COR-L47 (cell line): ENCODE measurements around the gene FGF8.
"Not testable (repeated sequence)": the region's sequence is repeated elsewhere in the genome, so short reads cannot be mapped to it uniquely, and the experiment has no call there.

Source experiments
- DNase-seq: peaks from one replicate; lab custom pipeline; 2025; lab: John Stamatoyannopoulos, UW

FGF8 gene, protein sequence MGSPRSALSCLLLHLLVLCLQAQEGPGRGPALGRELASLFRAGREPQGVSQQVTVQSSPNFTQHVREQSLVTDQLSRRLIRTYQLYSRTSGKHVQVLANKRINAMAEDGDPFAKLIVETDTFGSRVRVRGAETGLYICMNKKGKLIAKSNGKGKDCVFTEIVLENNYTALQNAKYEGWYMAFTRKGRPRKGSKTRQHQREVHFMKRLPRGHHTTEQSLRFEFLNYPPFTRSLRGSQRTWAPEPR

DNA sequence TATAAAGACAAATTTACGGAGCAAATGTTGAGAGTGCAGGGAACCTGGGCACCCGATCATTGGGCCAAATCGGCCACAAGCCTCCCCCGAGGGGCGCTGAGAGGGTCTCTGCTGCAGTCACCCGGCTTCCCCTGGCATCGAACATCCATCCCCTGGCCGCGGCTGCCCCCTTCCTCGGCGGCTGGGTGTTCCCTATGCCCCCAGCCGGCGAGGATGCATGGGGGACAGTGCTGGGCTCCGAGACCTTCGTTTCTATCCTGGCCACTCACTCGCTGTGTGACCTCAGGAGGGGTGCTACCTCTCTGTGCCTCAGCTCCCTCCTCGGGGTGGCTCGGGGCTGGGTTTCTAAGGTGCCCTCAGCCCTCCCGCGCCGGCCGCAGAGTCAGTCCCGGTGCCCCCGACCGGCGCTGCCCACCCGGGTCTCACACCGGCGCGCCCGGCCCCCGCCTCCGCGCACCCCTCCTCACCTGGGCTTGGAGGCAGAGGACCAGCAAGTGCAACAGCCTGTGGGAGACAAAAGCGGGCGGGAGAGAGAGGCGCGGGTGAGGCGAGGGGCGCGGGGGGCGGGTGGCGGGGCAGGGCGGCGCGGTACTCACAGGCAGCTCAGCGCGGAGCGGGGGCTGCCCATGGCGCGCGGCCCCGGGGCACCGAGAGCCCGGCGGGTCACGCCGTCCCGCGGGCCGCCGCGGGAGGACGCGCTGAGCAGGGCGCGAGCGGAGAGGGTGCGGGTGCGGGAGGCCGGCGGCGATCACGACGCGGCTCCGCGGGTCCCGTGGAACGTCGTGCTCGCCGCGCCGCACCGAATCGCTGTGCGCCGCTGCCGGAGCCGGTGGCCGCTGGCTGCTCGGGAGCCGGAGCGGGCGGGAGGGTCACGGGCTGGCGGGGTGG lies at the start of gene FGF8:
TSS of gene FGF8 (minus strand) at position 842 of the 888 bp plus-strand sequence. CDS start at position 628, 214 bp downstream.
- no peak for DNase-seq

DNA sequence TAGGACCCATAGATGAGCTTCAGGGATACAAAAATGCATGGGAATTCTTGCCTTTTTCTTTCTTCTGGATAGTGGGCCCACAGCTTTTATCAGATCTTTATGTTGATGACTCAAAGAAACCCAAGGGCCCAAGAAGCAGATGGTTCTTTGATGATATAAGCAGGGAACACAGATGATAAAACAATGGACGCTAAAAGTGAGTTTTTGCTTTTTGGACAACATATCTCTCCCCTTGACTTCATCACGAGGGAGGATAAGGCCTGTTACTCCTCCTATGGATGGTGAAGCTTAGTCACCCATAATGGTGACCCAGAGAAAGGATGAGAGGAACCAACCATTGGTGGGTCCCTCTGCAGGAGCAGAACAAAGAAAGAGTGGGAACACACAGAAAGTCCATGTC lies 48.8 kb upstream of the FGF8 start:
- no peak for DNase-seq

DNA sequence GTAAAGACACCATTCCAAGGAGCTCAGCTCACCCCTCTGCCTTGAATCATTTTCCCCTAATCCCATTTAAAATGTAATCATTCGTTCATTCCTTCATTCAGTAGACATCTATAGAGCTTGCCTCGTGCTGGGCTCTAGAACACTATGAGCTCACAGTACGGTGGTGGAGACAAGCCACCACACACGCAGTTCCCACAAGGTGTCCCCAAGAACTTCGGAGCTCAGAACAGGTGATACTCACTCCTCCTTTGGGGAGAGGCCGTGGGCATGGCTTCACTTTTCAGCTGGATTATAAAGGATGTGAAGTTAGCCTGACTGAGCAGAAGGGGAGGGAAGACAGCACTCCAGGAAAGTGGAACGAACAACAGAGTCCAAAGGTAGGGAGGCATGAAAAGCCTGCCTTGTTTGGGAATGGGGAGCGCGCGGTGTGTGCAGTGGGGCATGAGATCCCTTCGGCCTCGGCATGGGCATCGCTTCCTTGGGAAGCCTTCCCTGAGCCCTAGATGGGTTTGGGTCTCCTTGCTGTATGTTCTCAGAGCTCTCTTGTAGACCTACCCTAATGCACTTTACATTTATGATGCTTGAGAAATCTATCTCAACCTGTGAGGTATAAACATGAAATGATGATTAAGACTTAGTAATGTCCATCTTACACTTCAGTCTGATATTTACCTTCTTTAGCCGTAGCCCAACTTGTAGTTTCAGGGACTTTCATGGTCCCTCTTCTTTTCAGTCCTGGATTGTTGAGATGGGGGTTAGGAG lies 43.1 kb upstream of the FGF8 start:
- DNase-seq, result peak; percentile 45

DNA sequence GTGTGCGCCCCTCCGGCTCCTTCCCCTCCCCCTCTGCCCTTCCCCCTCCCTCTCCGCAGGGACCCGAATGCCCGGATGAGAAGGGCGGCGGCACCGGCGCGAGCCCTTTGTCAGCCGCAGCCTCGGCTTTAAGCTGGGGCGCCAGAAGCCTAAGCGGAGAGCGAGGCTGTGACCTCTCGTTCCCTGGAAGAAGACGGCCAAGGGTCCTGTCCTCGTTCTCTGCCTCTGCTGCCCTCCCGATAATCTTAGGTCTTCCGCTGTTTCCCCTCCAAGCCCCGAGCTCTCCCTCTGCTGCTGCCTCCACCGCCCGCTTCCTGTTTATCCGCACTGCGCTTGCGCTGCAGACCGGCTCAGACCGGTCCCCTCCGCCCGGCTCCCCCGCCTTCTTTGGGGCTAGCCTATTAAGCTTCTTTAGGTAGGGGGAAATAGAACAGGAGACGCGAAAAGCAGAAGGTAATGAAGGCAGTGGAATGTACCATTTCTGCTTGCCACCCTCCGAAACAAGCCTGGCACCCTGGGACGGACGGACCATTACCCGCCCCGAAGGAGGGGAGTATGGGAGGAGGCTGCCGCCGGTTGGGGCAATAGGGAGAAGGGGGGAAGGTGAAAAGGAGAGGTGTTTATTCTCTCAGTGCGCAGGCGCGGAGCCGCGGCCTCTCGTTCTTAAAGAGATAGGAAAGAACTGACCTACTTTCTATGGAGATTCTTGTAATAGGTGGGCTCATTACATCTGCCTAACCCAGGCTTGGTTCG lies 42.4 kb upstream of the FGF8 start, which contains the start of gene OGA:
TSS of gene OGA (minus strand) at position 326 of the 753 bp plus-strand sequence. CDS start 422 bp downstream, outside the sequence.
- DNase-seq, result peak; percentile 91

DNA sequence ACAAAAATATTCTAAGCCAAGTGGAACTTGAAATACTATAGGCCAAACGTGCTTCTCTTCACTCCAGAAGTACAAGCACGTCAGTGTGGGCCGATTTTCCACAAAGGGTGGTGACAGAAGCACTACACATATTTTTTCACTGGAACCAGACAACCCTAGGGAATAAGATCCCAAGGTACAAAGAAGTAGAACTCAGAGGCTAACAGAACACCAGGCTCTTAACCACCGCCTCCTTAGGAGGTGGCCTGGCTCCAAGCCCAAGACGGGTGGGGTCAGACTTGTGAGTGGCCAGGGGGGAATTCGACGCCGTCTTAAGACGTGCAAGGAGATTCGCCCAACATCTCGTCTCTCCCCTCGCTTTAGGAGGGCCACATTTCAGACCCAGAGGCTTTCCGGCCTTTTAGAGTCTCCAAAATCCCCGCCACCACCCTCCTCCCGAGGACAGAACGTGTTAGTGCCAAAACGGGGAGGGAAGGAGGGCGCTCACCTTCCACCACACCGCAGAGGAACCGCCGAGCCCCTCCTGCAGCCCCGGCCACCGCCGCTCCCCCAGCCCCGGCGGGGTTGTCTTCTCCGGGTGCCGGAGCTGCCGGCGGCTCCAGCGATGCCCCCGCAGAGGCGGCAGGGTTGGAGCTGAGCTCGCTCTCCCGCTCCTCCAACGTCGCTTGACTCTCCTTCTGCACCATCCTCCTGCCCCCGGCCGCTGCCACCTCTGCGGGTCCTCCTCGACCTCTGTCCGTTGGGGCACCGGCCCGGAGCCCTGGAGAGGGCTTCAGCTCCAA lies 41.6 kb upstream of the FGF8 start:
- DNase-seq, result no peak

DNA sequence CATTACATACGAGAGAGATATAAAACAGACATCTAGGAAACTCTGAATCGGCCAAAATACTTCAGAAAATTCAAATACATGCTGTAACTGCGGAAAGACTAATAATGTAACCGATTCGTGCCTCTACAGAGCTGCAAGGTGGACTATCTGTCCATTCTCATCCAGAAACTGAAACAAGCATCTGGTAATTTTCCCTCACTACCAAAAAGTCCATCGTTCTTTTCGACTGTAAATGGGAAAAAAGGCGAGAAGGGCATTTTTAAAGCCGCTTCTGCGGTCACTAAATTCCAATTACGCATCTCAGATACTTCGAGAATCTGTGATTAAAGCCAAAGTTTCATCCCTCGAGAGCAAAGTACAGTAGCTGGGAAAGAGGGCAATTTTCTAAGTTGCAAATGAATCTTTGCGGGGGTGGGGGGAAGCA lies 41.0 kb upstream of the FGF8 start:
- DNase-seq, result no peak

DNA sequence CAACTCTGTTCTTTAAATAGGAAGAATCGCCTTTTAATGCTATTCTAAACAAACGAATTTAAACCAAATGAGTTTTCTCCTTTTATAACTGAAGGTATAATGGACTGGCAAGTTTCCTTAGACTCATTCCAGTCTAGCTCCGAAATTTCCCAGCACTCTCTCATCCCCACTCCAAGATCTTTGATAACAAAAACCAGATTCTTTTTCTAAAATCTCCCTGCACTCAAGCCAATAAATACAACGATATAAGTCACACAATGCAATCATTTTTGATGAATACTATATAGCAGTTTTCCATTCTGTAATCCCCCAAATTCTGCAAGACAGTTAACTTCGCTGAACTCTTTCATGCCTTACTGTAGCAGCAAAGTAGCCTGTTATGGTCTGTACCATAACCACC lies 40.5 kb upstream of the FGF8 start:
- no peak for DNase-seq

DNA sequence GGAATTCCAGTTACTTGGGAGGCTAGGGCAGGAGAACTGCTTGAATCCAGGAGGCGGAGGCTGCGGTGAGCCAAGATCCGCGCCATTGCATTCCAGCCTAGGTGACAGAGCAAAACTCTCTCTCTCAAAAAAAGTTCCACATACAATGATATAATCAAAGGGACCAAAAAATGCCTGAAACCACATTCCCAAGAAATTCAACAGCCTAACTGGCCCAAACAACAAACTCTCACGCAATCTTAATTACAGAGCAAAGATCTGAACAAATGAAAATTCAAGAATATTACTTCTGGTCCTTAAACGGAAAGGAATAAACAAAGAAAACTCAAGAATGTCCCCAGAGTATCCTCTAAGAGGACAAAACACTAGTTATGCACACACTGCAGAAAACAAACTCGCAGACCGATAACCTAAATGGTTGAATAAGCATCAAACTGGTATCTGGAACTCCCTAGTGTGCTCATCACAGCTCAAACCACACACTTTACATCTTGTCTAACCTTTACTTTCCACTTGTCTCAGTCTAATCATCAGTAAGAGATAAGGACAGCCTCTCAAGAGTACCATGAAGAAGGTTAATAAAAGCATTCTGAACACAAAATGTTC lies 38.7 kb upstream of the FGF8 start:
- DNase-seq, result no peak

DNA sequence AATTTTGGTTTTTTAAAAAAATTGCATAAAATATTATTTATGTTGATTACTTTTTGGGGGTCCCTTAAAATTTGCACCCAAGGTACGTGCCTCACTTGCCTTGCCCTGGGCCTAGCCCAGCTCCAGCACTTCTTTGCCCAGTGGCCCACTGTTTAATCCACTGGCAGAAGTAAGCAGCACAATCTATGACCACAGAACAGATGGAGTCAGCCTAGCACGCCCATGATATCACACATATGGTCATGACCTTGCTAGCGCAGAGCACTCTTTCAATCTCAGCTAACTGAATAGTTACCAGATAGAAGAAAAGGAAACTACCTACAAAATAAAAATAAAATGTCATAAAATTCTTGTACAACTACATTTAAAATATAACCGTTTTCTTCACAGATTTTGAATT lies 36.7 kb upstream of the FGF8 start:
- DNase-seq, result no peak

DNA sequence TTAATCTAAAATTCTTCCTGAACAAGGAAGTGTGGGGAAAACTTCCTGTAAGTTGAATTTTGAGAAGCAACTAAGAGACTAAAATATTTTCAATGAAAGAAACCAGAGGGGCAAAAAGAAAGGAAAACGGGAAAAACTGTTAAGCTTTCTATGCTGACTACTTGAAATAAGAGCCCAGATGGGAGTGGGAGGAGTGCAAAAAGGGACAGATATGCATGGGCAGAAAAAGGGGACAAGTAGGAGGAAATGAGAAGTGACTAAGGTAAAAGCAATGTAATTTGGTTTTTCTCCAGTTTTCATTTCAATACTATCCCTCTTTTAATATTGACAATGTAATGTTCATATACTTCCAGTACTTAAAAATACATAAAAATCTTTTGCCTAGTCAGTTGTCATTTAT lies 31.2 kb upstream of the FGF8 start:
- no peak for DNase-seq

DNA sequence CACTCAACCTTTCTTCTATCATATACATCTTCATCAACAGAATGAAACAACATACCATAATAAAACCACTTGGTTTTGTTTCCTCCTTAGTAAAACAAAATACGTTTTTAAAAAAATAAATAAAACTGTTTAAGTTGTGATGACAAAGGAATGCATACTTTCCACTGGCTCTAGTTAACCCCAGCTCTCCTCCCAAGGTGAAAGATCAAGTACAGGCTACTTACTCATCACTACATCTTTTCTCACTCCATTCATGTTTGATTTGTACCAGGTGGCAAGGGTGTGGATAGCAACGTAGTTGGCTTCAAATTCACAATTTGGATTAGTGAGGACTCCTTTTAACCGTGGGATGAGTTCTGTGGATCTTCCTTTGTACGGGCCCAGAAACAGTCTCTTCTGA lies 27.6 kb upstream of the FGF8 start:
- no peak for DNase-seq

DNA sequence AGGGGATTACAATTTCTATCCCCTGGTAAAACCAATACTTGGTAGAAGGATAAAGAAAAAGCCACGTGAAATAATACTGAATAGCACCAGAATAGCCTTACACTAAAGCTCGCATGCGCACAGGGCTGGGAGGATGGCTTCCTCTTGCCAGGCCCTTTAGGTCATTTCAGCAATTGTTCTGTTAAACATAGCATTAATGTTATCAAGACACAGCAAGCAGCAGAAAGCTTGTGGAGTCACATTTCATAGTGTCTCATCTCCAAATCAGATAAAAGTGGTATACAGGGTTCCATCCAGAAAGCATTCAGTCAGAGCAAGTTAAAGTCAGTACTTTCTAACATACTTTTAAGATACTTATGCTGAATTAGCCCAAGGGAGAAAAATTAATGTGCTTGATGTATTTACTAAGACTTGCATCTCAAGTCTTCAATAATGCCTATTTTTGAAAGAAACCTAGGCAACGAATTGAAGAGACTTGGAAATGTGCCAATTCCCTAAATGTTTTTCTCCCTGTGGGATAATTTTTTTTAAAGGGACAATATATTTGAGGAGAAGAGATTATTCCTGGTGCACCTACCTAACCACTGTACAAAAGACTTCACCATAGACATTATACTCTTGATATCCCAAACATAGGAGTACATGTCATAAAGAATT lies 21.6 kb upstream of the FGF8 start:
- DNase-seq, result no peak

DNA sequence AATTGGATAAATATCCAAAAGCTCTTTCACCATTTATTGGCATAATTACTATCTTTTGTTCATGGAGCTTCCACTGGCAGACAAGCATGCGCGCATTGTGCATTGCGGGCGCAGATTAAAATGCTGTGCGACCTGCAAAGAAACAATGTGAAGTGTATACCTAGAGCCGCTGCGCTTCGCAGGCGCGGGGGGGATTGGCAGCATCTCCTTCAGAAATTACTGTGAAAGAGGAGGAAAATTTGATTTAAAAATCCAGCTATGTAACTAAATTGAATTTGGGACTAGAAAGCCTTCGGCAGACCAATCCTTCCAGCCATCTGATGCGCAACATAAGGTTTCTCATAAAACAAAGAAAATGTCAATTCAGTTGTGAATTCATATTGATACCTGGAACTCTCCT lies 17.6 kb upstream of the FGF8 start:
- no peak for DNase-seq

DNA sequence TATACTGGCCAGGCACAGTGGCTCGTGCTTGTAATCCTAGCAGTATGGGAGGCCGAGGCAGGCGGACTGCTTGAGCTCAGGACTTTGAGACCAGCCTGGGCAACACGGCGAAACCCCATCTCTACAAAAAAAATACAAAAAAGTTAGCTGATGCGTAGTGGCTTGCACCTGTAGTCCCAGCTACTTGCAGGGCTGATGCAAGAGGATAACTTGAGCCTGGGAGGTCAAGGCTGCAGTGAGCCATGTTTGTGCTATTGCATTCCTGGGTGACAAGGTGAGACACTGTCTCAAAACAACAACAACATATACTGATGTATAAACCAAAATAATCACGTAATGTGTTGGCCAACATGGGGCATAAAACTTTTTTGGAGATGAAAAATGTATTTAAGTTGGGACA lies 13.8 kb upstream of the FGF8 start:
- DNase-seq, result no peak

DNA sequence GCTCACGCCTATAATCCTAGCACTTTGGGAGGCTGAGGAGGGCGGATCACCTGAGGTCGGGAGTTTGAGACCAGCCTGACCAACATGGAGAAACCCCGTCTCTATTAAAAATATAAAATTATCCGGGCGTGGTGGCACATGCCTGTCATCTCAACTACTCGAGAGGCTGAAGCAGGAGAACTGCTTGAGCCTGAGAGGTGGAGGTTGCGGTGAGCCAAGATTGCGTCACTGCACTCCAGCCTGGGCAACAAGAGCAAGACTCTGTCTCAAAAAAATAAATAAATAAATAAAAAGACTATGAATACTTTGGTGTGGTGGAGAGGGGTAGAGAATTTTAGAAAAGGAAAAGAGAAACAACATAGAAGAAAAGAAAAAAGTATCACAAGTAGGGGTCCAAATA lies 13.3 kb upstream of the FGF8 start:
- DNase-seq, result not testable (repeated sequence)

DNA sequence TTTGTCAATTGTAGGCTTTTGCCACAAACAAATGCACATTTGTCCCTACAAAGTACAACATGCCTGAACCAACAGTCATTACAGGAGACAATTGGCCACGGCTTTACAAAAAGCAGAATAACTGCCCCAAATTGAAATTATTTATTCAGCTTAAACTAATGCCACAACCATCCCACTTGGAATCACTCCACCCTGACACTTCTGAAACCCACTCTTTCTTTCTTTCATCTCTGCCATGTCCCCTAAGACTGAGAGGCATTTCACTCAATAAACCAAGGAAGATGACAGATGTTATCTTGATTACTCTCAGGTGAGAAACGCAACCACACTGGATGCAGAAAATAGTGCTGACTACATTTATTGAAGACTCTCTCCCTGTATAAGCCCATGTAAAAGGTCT lies 9.9 kb upstream of the FGF8 start:
- no peak for DNase-seq

DNA sequence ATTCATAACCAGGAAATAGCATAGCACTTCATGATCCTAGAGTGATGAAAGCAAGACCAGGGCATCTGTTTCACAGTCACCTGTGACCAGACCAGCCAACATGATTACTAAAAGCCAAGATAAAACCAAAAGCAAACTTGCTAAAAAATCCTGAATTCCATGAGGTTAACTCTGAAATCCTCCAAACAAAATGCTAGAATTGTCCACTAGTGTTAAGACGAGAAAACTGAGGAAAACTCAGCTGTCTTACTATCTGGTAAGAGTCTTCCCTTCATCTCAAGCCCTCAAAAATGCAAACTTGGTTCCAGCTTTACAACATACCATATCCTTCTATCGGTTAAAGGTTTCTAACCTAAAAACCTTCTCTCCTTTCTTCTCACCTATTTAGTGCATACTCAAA lies 8.6 kb upstream of the FGF8 start:
- DNase-seq, result no peak

DNA sequence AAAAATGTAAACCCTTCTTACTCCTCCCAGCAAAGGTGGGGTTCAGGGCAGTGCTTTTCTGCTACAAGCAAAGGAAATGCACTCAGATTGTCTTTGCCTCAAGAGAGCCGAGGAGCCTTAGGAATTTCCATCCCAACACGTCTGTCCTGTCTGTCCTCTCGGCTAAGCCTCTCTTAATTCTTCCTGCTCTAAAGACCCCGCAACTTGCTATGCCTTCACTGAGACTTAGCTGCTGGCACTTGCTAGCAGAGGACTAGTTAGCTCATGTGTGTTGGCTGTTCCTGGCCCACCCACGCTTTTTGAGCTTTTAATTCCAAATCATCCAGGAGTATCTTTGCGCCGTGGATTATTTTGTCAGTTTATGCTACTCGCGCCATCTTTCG lies 7.8 kb upstream of the FGF8 start:
- no peak for DNase-seq

DNA sequence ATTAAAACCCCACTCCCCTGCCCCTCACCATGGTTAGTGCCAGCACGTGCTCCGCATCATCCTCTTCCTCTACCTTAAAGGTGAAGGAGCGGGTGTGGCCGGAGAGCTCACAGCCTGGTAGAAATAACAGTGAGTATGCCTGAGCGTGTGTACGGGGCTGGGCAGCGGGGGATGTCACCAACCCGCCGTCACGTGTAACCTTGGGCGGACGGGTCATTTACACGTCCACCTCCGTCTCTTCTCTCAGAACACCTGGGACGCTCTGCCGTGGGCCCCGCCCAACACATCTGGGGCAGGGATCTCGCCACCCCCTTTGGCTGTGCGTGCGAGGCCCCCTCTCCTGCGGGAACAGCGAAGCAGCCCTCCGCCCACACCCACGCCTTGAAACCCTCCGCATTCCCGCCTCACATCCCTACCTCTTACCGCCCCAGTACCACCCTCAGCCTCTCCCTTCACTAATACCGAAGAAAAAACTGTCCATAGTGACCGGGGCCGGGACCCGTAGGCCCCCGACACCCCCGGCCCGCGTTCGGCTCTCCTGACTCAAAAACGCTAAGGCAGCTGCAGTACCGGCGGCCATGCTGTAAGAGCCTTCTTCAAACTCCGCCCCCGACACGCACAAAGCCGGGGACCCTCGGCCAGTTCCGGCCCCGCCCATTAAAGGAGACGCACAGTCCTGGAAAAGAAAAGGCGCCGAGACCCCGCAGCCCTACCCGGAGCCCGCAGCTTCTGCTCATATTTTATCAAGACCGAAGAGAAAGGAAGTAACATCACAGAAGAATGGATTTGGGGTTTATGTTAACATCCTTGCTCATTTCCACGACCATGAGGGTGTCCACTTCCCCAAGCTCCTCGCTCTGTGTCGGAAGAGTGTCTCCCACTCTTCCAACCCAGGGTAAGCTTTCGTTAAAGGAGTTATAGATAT lies 7.2 kb upstream of the FGF8 start, which contains the start of gene NPM3:
TSS of gene NPM3 (minus strand) at position 636 of the 925 bp plus-strand sequence. CDS start at position 580, 56 bp downstream.
- DNase-seq, result peak; percentile 53
